Measurements from ENCODE around the gene RIPOR1. TPM values are rescaled to one million over a fixed set of nuclear protein-coding genes. Genes with fewer than 3 reads are reported as not detected.
"Not testable (repeated sequence)": the region's sequence is repeated elsewhere in the genome, so short reads cannot be mapped to it uniquely, and the experiment has no call there.

RIPOR1 gene
- total and polyA plus RNA-seq, 7 donors, result 16.5 to 58.1 (median 34.1) TPM

GRCh38 chr16:67506468-67506867, 22.2 kb upstream of the RIPOR1 start:
- no peaks in the 10 kb centered on the region for H3K36me3 ChIP-seq (ENCODE audit: insufficient read depth in 1 of 2, low read depth in 1 of 2)
- H3K27me3 ChIP-seq (ENCODE audit: insufficient read depth in 3 of 3, low read length in 2 of 3), result no peaks in the 10 kb centered on the region
- ATAC-seq, result no peak
- H3K9me3 ChIP-seq, result no peaks in the 10 kb centered on the region
- no peak overlapping the region for H3K4me3 ChIP-seq
- H3K27ac ChIP-seq, result no peak overlapping the region
- no peak for TF ChIP-seq CTCF (IDR thresholded peaks at IDR 0.05)
- intact Hi-C loops (cut with DNase I), result no loop called here
- no peak for DNase-seq
- H3K4me1 ChIP-seq, result no peaks in the 10 kb centered on the region
- WGBS, 3 donors, result 53 to 64% (median 60%) methylated on average over 8 of the region's 8 CpGs

GRCh38 chr16:67509016-67509415, 19.6 kb upstream of the RIPOR1 start:
- 82 to 86% (median 86%) methylated on average over 4 of the region's 4 CpGs for WGBS, 3 donors
- H3K36me3 ChIP-seq (ENCODE audit: insufficient read depth in 1 of 2, low read depth in 1 of 2), result no peaks in the 10 kb centered on the region
- no peaks in the 10 kb centered on the region for H3K4me1 ChIP-seq
- no peak for DNase-seq
- no peak overlapping the region for H3K4me3 ChIP-seq
- H3K9me3 ChIP-seq, result no peaks in the 10 kb centered on the region
- TF ChIP-seq CTCF (IDR thresholded peaks at IDR 0.05), result no peak
- H3K27me3 ChIP-seq (ENCODE audit: insufficient read depth in 3 of 3, low read length in 2 of 3), result no peaks in the 10 kb centered on the region
- intact Hi-C loops (cut with DNase I), result no loop called here
- H3K27ac ChIP-seq, result no peak overlapping the region
- ATAC-seq, result no peak

DNA sequence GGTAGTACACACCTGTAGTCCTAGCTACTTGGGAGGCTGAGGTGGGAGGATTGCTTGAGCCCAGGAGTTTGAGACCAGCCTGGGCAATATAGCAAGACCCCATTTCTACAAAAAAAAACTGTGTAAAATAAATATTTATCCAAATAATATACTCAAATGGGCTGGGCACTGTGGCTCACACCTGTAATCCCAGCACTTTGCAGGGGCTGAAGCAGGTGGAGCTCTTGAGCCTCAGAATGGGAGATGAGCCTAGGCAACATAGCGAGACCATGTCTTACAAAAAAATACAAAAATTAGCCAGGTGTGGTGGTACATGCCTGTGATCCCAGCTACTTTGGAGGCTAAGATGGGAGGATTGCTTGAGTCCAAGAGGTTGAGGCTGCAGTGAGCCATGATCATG, 14.7 kb upstream of the RIPOR1 start:
- not testable (repeated sequence) for H3K36me3 ChIP-seq (ENCODE audit: insufficient read depth in 1 of 2, low read depth in 1 of 2); H3K4me1 ChIP-seq; H3K27ac ChIP-seq; H3K4me3 ChIP-seq; ATAC-seq; H3K27me3 ChIP-seq (ENCODE audit: insufficient read depth in 3 of 3, low read length in 2 of 3); H3K9me3 ChIP-seq; DNase-seq
- WGBS, 3 donors, result 93 to 100% (median 97%) methylated on average over 1 of the region's 1 CpG
- intact Hi-C loops (cut with DNase I), result loop anchor here (2.0 to 5.0 kb wide), 2 partner anchors 19 to 87 kb away; no protein-coding TSS in a partner anchor

- DNase-seq (peak; percentile 81 to 87), ATAC-seq (peak in 3 of 4 donors; percentile 65 to 81 (median 74))
- Histone ChIP-seq H3K27ac (no peak overlapping the region), H3K4me1 (no peaks in the 10 kb centered on the region), H3K36me3 (ENCODE audit: insufficient read depth in 1 of 2, low read depth in 1 of 2) (no peaks in the 10 kb centered on the region), H3K9me3 (no peaks in the 10 kb centered on the region), H3K27me3 (ENCODE audit: insufficient read depth in 3 of 3, low read length in 2 of 3) (no peaks in the 10 kb centered on the region), H3K4me3 (no peak overlapping the region)
- intact Hi-C loops (cut with DNase I), result loop anchor here (2.0 to 5.0 kb wide), 2 partner anchors 20 to 87 kb away; no protein-coding TSS in a partner anchor
- 10 to 14% (median 11%) methylated on average over 8 of the region's 8 CpGs for WGBS, 3 donors
- TF ChIP-seq CTCF (IDR thresholded peaks at IDR 0.05), result peak; percentile 63
Observed at GRCh38 chr16:67514382-67514828, 14.2 kb upstream of the RIPOR1 start.

DNA sequence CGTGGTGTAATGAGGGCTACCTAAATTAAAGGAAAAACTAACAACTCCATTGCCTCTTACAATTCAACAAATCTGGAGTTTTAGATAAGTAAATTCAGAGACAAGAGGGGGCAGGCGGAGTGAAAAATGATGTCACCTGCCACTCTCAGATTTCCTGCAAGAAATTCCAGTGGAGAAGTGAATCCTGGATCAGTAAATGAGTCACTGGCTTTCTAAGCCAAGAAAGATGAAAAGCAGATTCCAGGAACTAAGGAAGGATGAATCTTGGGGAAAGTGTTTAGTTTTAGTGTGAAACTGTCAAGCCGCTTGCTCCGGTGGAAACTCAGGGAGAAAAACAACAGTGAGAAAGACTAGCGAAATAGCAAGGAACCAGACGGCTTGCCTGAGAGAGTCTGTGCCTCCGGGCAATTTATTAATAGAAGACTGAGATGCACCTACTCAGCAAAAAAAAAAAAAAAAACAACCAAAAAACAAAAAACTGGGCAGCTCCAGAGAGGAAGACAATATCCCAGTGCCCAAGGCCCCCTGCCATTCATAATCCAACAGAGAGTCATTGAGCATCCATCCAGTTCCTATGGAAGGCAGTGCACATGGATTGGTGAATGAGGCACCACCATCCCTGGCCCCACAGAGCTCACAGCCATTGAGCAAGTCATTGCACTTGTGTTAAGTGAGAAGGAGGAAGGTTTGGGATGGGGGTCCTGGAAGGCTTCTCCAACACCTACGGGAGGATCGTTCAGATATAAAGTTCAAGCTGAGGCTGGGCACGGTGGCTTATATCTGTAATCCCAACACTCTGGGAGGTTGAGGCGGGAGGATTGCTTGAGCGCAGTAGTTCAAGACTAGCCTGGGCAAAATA, 12.1 kb upstream of the RIPOR1 start:
- WGBS, 3 donors, result 84 to 90% (median 87%) methylated on average over 12 of the region's 12 CpGs
- no peak overlapping the region for H3K27ac ChIP-seq

More for the DNA sequence above, 12.1 kb upstream of the RIPOR1 start:
- H3K36me3 ChIP-seq (ENCODE audit: insufficient read depth in 1 of 2, low read depth in 1 of 2), result no peaks in the 10 kb centered on the region
- H3K4me3 ChIP-seq, result no peak overlapping the region
- TF ChIP-seq CTCF (IDR thresholded peaks at IDR 0.05), result no peak
- DNase-seq (no peak), ATAC-seq (no peak)
- H3K27me3 ChIP-seq (ENCODE audit: insufficient read depth in 3 of 3, low read length in 2 of 3), result no peaks in the 10 kb centered on the region
- no peaks in the 10 kb centered on the region for H3K9me3 ChIP-seq
- peaks cover 3% of the 10 kb centered on the region for H3K4me1 ChIP-seq
- intact Hi-C loops (cut with DNase I), result loop anchor here in 1 of 2 donors (2.0 to 5.0 kb wide), 2 partner anchors 34 to 88 kb away; partner anchors contain the start of genes AGRP and ATP6V0D1
